ENCODE data around the gene CUL9.

The CUL9 gene

DNA sequence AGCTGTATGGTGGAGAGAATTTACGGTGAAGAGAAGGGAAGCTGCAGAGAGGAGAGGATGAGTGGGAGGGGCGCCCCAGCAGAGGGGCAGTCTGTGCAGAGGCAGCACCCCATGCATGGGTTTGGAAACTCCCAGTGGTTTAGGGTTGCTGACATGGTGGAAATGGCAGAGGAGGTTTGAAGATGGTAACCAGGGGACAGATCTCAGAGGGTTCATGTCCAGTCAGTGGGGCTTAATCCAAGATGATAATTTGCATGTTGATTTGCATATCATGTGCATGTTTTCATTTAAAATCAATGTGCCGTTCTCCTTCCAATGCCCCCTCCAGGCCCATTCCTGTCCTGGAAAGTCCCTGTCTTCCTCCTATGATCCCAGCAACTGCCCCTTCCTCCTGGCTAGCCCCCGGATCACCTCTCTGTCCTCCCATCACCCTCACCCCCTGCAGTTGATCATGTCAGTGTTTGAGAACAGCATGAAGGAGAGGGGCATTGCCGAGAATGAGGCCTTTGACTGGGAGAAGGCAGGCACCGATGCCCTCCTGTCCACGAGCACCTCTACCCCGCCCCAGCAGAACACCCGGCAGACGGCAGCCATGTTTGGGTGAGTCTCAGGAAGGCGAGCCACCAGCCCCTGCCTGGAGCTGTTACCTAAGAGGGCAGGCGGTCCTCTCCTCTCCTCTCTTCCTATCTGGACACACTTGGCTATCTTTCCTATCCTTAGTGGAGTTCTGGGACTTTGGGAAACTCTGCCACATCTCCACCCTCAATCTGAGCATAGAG is 75.6 kb downstream of the CUL9 start:
- DNase-seq (ENCODE audit: low spot score), result no peak

- DNase-seq (ENCODE audit: low spot score), result no peak
Measured at GRCh38 chr6:43258180-43258579, 76.2 kb downstream of the CUL9 start.

DNA sequence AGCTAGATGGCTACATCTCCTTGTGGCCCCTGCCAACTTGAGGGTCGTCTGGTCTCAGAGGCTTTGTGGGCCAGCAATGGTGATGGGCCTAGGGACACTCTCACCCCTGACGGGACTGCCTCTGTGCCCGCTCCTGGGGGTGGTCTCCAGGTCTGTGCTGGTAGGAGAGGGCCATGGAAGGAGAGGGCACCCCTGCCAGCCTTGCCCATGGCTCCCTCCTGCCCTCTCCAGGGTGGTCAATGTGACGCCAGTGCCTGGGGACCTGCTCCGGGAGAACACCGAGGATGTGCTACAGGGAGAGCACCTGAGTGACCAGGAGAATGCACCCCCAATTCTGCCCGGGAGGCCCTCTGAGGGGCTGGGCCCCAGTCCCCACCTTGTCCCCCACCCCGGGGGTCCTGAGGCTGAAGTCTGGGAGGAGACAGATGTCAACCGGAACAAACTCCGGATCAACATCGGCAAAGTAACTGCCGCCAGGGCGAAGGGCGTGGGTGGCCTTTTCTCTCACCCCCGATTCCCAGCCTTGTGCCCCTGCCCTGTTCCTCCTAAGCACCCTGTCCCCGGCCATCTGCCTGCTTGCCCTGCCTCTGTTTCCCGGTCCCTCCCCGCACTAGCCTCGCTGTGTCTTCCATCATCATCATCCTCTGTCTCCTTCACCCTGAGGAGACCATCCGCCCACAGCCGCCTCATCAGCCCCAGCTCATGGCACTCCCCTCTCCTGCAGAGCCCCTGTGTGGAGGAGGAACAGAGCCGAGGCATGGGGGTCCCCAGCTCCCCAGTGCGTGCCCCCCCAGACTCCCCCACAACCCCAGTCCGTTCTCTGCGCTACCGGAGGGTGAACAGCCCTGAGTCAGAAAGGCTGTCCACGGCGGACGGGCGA is 77.1 kb downstream of the CUL9 start:
- DNase-seq (ENCODE audit: low spot score), result no peak

GRCh38 chr6:43260791-43261190 is 78.8 kb downstream of the CUL9 start:
- no peak for DNase-seq (ENCODE audit: low spot score)

GRCh38 chr6:43261198-43261597 is 79.2 kb downstream of the CUL9 start:
- no peak for DNase-seq (ENCODE audit: low spot score)

- DNase-seq (ENCODE audit: low spot score), result no peak
Measured at GRCh38 chr6:43262000-43262779, 80.2 kb downstream of the CUL9 start.

GRCh38 chr6:43262780-43263313 is 80.9 kb downstream of the CUL9 start:
- DNase-seq (ENCODE audit: low spot score), result no peak

- peak; percentile 75 for DNase-seq (ENCODE audit: low spot score)
Measured at GRCh38 chr6:43263314-43264178, 81.5 kb downstream of the CUL9 start.

DNA sequence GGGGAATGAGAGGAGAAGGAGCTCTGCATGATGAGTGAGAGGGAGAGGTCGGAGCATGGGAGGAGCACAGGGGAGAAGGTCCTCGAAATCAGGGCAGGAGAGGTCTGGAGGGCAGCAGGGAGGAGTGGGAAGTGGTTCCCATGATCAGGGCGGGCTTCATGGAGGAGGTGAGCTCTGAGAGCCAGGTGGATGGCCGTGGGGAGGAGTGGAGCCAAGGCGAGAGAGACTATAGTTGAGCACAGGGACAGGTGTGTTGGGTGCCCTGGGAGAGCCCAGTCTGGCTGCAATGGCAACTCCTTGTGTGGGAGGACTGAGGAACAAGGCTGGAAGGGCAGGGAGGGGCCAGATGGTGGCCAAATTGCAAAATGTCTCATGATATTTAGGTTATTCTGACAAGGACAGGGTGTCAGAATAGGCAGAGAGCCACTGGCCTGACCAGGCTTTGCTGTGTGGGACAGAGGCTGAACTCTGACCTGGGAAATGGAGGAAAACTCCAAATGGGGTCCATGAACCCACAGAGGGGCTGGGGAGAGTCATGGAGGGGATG is 82.7 kb downstream of the CUL9 start:
- DNase-seq (ENCODE audit: low spot score), result no peak

DNA sequence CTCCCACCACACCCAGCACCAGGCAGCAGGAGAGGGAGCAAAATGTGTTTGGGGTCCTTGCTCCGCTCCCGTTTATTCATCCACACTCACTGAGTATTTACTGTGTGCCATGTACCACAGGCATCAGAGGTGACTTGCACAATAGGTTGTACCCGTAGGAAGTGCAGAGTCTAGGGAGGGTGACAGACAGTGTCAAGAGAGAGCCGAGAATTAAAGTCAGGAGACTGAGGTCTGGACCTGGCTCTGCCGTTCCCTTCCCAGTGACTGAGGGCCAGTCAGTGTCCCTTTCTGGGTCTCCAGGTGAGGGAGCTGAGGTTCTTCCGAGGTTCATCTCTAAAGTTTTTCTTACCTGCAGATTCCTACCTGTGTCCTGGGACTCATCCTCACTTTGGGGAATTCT is 83.6 kb downstream of the CUL9 start:
- DNase-seq (ENCODE audit: low spot score), result no peak

GRCh38 chr6:43267619-43268354 is 85.8 kb downstream of the CUL9 start:
- DNase-seq (ENCODE audit: low spot score), result no peak

DNA sequence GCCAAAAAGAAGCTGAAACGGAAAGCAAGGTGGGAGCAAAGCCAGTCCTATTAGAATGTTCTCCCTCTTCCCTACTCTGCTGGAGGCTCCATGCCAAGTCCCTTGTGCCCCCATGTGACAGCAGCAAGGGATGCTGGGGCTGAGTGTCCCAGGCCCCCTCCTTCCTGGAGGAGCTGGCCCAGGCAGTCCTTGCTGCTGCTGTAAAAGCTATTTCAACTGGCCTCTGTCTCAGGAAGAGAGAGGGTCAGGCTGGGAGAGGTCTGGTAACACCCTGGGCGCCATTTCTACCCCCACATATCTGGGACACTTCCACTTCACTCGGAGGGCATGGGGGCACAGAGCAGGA is 86.3 kb downstream of the CUL9 start:
- DNase-seq (ENCODE audit: low spot score), result no peak

DNA sequence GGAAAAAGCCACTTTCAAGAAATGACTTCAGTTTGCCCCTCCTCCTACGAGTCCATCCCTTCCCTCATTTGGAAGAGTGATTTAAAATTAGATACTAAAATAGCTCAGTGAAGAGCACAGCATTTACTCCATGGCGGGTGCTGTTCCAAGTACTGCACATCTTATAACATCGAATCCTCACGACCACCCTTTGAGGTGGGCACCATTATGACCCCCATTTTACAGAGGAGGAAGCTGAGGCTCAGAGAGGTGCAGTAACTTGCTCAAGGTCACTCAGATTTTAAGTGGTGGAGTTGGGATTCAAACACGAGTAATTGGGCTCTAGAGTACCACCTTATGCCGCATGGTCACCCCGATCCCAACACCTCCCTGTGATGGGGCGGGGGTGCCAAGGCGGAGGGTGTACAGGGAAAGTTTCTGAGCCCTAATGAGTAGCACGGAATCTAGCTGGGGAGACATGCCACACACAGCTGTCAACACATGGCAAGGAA is 86.8 kb downstream of the CUL9 start:
- no peak for DNase-seq (ENCODE audit: low spot score)

GRCh38 chr6:43269273-43270007 is 87.4 kb downstream of the CUL9 start:
- peak; percentile 7 for DNase-seq (ENCODE audit: low spot score)

- no peak for DNase-seq (ENCODE audit: low spot score)
Measured at GRCh38 chr6:43271103-43271815, 89.3 kb downstream of the CUL9 start.

DNA sequence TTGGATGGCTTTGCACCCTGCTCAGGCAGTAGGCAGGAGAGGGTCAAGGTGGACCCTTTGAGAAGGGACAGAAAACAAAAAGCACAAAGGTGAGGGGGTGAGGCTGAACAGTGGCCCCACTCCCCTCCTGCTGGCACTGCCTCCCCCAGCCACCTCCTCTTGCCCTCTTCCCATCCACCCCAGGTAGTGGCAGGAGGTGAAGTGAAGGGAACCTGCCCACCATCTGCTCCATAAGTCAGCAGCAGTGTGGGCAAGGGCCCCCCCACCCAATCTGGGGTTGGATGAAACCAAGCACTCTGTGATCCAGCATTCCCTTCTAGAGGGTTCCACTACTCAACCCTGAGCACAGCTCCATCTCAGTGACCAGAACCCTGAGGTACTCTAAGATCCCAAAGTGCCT is 89.9 kb downstream of the CUL9 start:
- DNase-seq (ENCODE audit: low spot score), result no peak

GRCh38 chr6:43273707-43274106 is 91.7 kb downstream of the CUL9 start:
- DNase-seq (ENCODE audit: low spot score), result no peak

Data from CD4-positive, alpha-beta T cell treated with Interleukin-6 at 100 ng/mL for 8 hours (primary cell).